Cardiac fibroblast (primary cell): ENCODE measurements around the gene BCL2L11.

Experiments
- DNase-seq, 2 donors: peaks; one replicate each; pipeline versions ENCODE4 v3.0.0 to v3.0.0-alpha.2; 2010; ENCODE audit warnings: low read depth in 2 of 2
- H3K4me3 ChIP-seq, 2 donors: replicated peaks in 1 of 2; 1 replicate in 1 of 2; 2 replicates in 1 of 2; pipeline ENCODE4 v1.5.1; 2011; ENCODE audit warnings: low read depth in 2 of 2, low read length in 2 of 2, mild to moderate bottlenecking in 2 of 2, moderate library complexity in 1 of 2
- CTCF ChIP-seq: IDR thresholded peaks from one replicate; pipeline ENCODE4 v1.5.1; 2011; ENCODE audit warnings: low read depth, mild to moderate bottlenecking, low read length, inconsistent platforms

The BCL2L11 gene

GRCh38 chr2:111142101-111142500 is 21.4 kb downstream of the BCL2L11 start:
- TF ChIP-seq CTCF, result no peak
- no peak for DNase-seq
- H3K4me3 ChIP-seq, result no peak overlapping the region

GRCh38 chr2:111143107-111143842 is 22.6 kb downstream of the BCL2L11 start:
- TF ChIP-seq CTCF, result no peak
- no peak for DNase-seq
- H3K4me3 ChIP-seq, result no peak overlapping the region

GRCh38 chr2:111143843-111144198 is 23.1 kb downstream of the BCL2L11 start:
- H3K4me3 ChIP-seq, result no peak overlapping the region
- no peak for DNase-seq
- TF ChIP-seq CTCF, result no peak

GRCh38 chr2:111145103-111145760 is 24.5 kb downstream of the BCL2L11 start:
- no peak for DNase-seq
- no peak for TF ChIP-seq CTCF
- no peak overlapping the region for H3K4me3 ChIP-seq

GRCh38 chr2:111145951-111146350 is 25.2 kb downstream of the BCL2L11 start:
- no peak for TF ChIP-seq CTCF
- H3K4me3 ChIP-seq, result no peak overlapping the region
- DNase-seq, result no peak

GRCh38 chr2:111148225-111148873 is 27.6 kb downstream of the BCL2L11 start:
- TF ChIP-seq CTCF, result no peak
- no peak for DNase-seq
- no peak overlapping the region for H3K4me3 ChIP-seq
